CD14-positive monocyte (primary cell): ENCODE measurements around the gene DDX42. TPM values are rescaled to one million over a fixed set of nuclear protein-coding genes. Genes with fewer than 3 reads are reported as not detected.

Experiments
- DNase-seq, 3 donors: peaks; one replicate each; pipeline ENCODE4 v3.0.0-alpha.2; 2011 to 2022
- H2AFZ ChIP-seq: 2 replicates; pipeline ENCODE4 v1.6.0; 2012; ENCODE audit warnings: mild to moderate bottlenecking, low read depth, low read length, inconsistent platforms; ENCODE audit not compliant: insufficient read depth, poor library complexity, severe bottlenecking
- H3K27ac ChIP-seq, 2 donors: 1 replicate in 1 of 2; 2 replicates in 1 of 2; pipeline ENCODE4 v1.5.1; 2012 to 2013; ENCODE audit warnings: low read length in 2 of 2, control low read depth in 1 of 2, inconsistent platforms in 1 of 2, low read depth in 1 of 2, mild to moderate bottlenecking in 1 of 2
- H3K27me3 ChIP-seq, 2 donors: one replicate each; pipeline versions ENCODE4 v1.6.0 to v1.6.1; 2011 to 2013; ENCODE audit warnings: low read length in 2 of 2; ENCODE audit not compliant: control insufficient read depth in 2 of 2, insufficient read depth in 2 of 2
- H3K36me3 ChIP-seq, 2 donors: replicated peaks in 1 of 2; 1 replicate in 1 of 2; 2 replicates in 1 of 2; pipeline versions ENCODE4 v1.5.1 to v1.6.1; 2012 to 2013; ENCODE audit warnings: low read length in 2 of 2, control low read depth in 1 of 2, inconsistent platforms in 1 of 2, mild to moderate bottlenecking in 1 of 2; ENCODE audit not compliant: insufficient read depth in 2 of 2, control insufficient read depth in 1 of 2
- H3K4me1 ChIP-seq, 2 donors: 1 replicate in 1 of 2; 2 replicates in 1 of 2; pipeline versions ENCODE4 v1.5.1 to v1.6.1; 2012 to 2013; ENCODE audit warnings: low read length in 2 of 2, control low read depth in 1 of 2, inconsistent platforms in 1 of 2, mild to moderate bottlenecking in 1 of 2, moderate library complexity in 1 of 2; ENCODE audit not compliant: insufficient read depth in 2 of 2, control insufficient read depth in 1 of 2
- H3K4me2 ChIP-seq: replicated peaks from 2 replicates; pipeline ENCODE3; 2012; ENCODE audit warnings: low read length, moderate library complexity, mild to moderate bottlenecking; ENCODE audit not compliant: poor library complexity, severe bottlenecking; ENCODE audit errors: extremely low read depth
- H3K4me3 ChIP-seq, 3 experiments: fragments of 200-600 bp in 1 of 3; sonication (generic) in 1 of 3; replicated peaks in 1 of 3; 1 replicate in 2 of 3; 2 replicates in 1 of 3; pipeline ENCODE4 v1.5.1; 2011 to 2013; ENCODE audit warnings: low read length in 3 of 3, mild to moderate bottlenecking in 3 of 3, control low read depth in 2 of 3, low read depth in 2 of 3, inconsistent platforms in 1 of 3, moderate library complexity in 1 of 3
- H3K79me2 ChIP-seq: 2 replicates; pipeline ENCODE4 v1.6.0; 2012; ENCODE audit warnings: mild to moderate bottlenecking, control low read depth, inconsistent platforms, low read length, moderate library complexity; ENCODE audit not compliant: insufficient read depth
- H3K9ac ChIP-seq: 2 replicates; pipeline ENCODE4 v1.6.0; 2017; ENCODE audit warnings: low read length, mild to moderate bottlenecking; ENCODE audit not compliant: insufficient read depth, poor library complexity, severe bottlenecking
- H3K9me3 ChIP-seq, 2 donors: replicated peaks in 1 of 2; 1 replicate in 1 of 2; 2 replicates in 1 of 2; pipeline versions ENCODE4 v1.5.1 to v1.6.1; 2012 to 2013; ENCODE audit warnings: low read length in 2 of 2, control low read depth in 1 of 2; ENCODE audit not compliant: control insufficient read depth in 1 of 2, insufficient read depth in 1 of 2
- H4K20me1 ChIP-seq: 2 replicates; pipeline ENCODE4 v1.6.0; 2012; ENCODE audit warnings: mild to moderate bottlenecking, low read length, control low read depth, moderate library complexity; ENCODE audit not compliant: insufficient read depth
- H3K27ac Mint-ChIP-seq, 7 donors: one replicate each; pipeline ENCODE4 v1.8.0; 2020; ENCODE audit warnings: mild to moderate bottlenecking in 7 of 7, mixed read lengths in 7 of 7, moderate library complexity in 6 of 7, inconsistent platforms in 2 of 7
- H3K27me3 Mint-ChIP-seq, 3 donors: one replicate each; pipeline ENCODE4 v1.8.0; 2021 to 2022; ENCODE audit warnings: low read depth in 3 of 3, mild to moderate bottlenecking in 3 of 3, mixed read lengths in 3 of 3, moderate library complexity in 3 of 3, inconsistent platforms in 1 of 3
- H3K36me3 Mint-ChIP-seq, 2 donors: one replicate each; pipeline ENCODE4 v1.8.0; 2020; ENCODE audit warnings: mixed read lengths in 2 of 2, inconsistent platforms in 1 of 2, mild to moderate bottlenecking in 1 of 2
- H3K4me1 Mint-ChIP-seq: one replicate; pipeline ENCODE4 v1.8.0; 2020; ENCODE audit warnings: mild to moderate bottlenecking, mixed read lengths
- H3K4me3 Mint-ChIP-seq, 2 donors: one replicate each; pipeline ENCODE4 v1.8.0; 2020; ENCODE audit warnings: mild to moderate bottlenecking in 2 of 2, mixed read lengths in 2 of 2, moderate library complexity in 1 of 2
- H3K9me3 Mint-ChIP-seq, 7 donors: one replicate each; pipeline ENCODE4 v1.8.0; 2020 to 2022; ENCODE audit warnings: mixed read lengths in 7 of 7, mild to moderate bottlenecking in 6 of 7, moderate library complexity in 6 of 7, inconsistent platforms in 2 of 7
- CTCF ChIP-seq: fragments of 200-600 bp; IDR thresholded peaks from one replicate; pipeline ENCODE4 v1.8.0; 2022; ENCODE audit warnings: antibody characterized with exemption, mild to moderate bottlenecking
- WGBS: methylation state at CpG from one replicate; pipeline ENCODE4 v1.1.5; 2013; ENCODE audit warnings: missing lambda C conversion rate; ENCODE audit not compliant: insufficient coverage; 5-methylcytosine and 5-hydroxymethylcytosine counted together
- intact Hi-C, 2 donors: fragments of 100-400 bp; cut with micrococcal nuclease; formaldehyde crosslinking; loops; one replicate each; pipeline versions ENCODE4 v1.15.0 to v1.15.1; 2023
- polyA plus RNA-seq, 3 donors: library from polyadenylated mRNA; depleted of rRNA in 1 of 3; unstranded in 2 of 3; stranded (reverse) in 1 of 3; fragments of 300-500 nt in 2 of 3; fragments of >200 nt in 1 of 3; fragmentation: Illumina TruSeq in 2 of 3; gene quantifications; 1 replicate in 2 of 3; 2 replicates in 1 of 3; pipeline ENCODE4 v1.2.3, GENCODE V29; 2012 to 2021

The DDX42 gene
- polyA plus RNA-seq, 3 donors: 3.1 to 89.2 (median 5.3) TPM

- peaks cover 93 to 96% of the 10 kb centered on the region in 2 donors for H3K36me3 Mint-ChIP-seq
- Histone ChIP-seq H4K20me1 (peaks cover 59% of the 10 kb centered on the region), H3K4me2 (no peak overlapping the region), H3K9me3 (no peaks in the 10 kb centered on the region), H3K4me3 (no peak overlapping the region), H3K79me2 (peaks cover 35% of the 10 kb centered on the region), H3K4me1 (peaks cover 2 to 4% of the 10 kb centered on the region in 2 donors), H3K27ac (no peak overlapping the region), H3K36me3 (peaks cover 88 to 99% of the 10 kb centered on the region in 2 donors), H2AFZ (no peak overlapping the region), H3K9ac (no peak overlapping the region), H3K27me3 (no peaks in the 10 kb centered on the region)
- intact Hi-C loops: loop anchor here in 1 of 2 donors (5.0 kb wide), 1 partner anchor 44 kb away; no protein-coding TSS in a partner anchor
- WGBS: 94% methylated on average over 6 of the region's 10 CpGs
- no peak for TF ChIP-seq CTCF
- H3K4me1 Mint-ChIP-seq: peaks cover 13% of the 10 kb centered on the region
- no peak for DNase-seq
- no peaks in the 10 kb centered on the region for H3K27me3 Mint-ChIP-seq
- peaks cover 0 to 1% (median 0%) of the 10 kb centered on the region in 7 donors for H3K9me3 Mint-ChIP-seq
- peak overlapping the region in 1 of 2 donors; percentile 2 for H3K4me3 Mint-ChIP-seq
- peak overlapping the region in 1 of 7 donors; percentile 53 for H3K27ac Mint-ChIP-seq
Observed at GRCh38 chr17:63820963-63821561, 47.1 kb downstream of the DDX42 start.

GRCh38 chr17:63821804-63822203 is 47.8 kb downstream of the DDX42 start:
- H2AFZ ChIP-seq: no peak overlapping the region
- H3K9ac ChIP-seq: no peak overlapping the region
- no peak overlapping the region for H3K27ac ChIP-seq
- H3K36me3 ChIP-seq: peaks cover 81 to 91% of the 10 kb centered on the region in 2 donors
- H3K4me1 Mint-ChIP-seq: peaks cover 19% of the 10 kb centered on the region
- peaks cover 57% of the 10 kb centered on the region for H4K20me1 ChIP-seq
- DNase-seq: no peak
- no peak overlapping the region for H3K4me3 ChIP-seq
- H3K79me2 ChIP-seq: peaks cover 41% of the 10 kb centered on the region
- no peak for TF ChIP-seq CTCF
- 91% methylated on average over 5 of the region's 6 CpGs for WGBS
- H3K27me3 Mint-ChIP-seq: peaks cover 0 to 1% (median 0%) of the 10 kb centered on the region in 3 donors
- peaks cover 87 to 88% of the 10 kb centered on the region in 2 donors for H3K36me3 Mint-ChIP-seq
- no peak overlapping the region for H3K4me2 ChIP-seq
- intact Hi-C loops: loop anchor here in 1 of 2 donors (5.0 kb wide), 1 partner anchor 45 kb away; no protein-coding TSS in a partner anchor
- H3K27ac Mint-ChIP-seq: peak overlapping the region in 2 of 7 donors; percentile 42 to 46
- no peak overlapping the region for H3K4me3 Mint-ChIP-seq
- peaks cover 0 to 1% (median 0%) of the 10 kb centered on the region in 7 donors for H3K9me3 Mint-ChIP-seq
- peaks cover 7 to 9% of the 10 kb centered on the region in 2 donors for H3K4me1 ChIP-seq
- H3K9me3 ChIP-seq: no peaks in the 10 kb centered on the region
- no peaks in the 10 kb centered on the region for H3K27me3 ChIP-seq
